Gastrocnemius medialis (tissue), 4 donors: ENCODE measurements around the gene ST3GAL2. TPM values are rescaled to one million over a fixed set of nuclear protein-coding genes. Genes with fewer than 3 reads are reported as not detected.

Experiments
- ATAC-seq, 2 donors: fragments of 150-250 bp; one replicate each; pipeline ENCODE4 v1.9.1; 2016
- DNase-seq, 2 donors: peaks; one replicate each; pipeline ENCODE4 v3.0.0-alpha.2; 2019
- H3K27ac ChIP-seq, 4 donors: fragments of 200-600 bp; sonication (generic); 1 replicate in 1 of 4; 2 replicates in 3 of 4; pipeline ENCODE4 v1.5.1; 2016 to 2018; ENCODE audit warnings: mild to moderate bottlenecking in 2 of 4, moderate library complexity in 1 of 4
- H3K27me3 ChIP-seq, 3 donors: fragments of 200-600 bp; sonication (generic) in 2 of 3; 1 replicate in 1 of 3; 2 replicates in 2 of 3; pipeline versions ENCODE4 v1.5.1 to v1.6.0; 2016 to 2019; ENCODE audit warnings: mild to moderate bottlenecking in 1 of 3, moderate library complexity in 1 of 3
- H3K36me3 ChIP-seq, 2 donors: fragments of 200-600 bp; sonication (generic) in 1 of 2; one replicate each; pipeline ENCODE4 v1.5.1; 2017 to 2018
- H3K4me1 ChIP-seq, 2 donors: fragments of 200-600 bp; sonication (generic) in 1 of 2; one replicate each; pipeline ENCODE4 v1.5.1; 2016 to 2017; ENCODE audit warnings: mild to moderate bottlenecking in 2 of 2
- H3K4me3 ChIP-seq, 4 donors: fragments of 200-600 bp; sonication (generic) in 3 of 4; 1 replicate in 1 of 4; 2 replicates in 3 of 4; pipeline ENCODE4 v1.5.1; 2016 to 2019; ENCODE audit warnings: mild to moderate bottlenecking in 2 of 4
- H3K9me3 ChIP-seq, 3 donors: fragments of 200-600 bp; sonication (generic) in 2 of 3; 1 replicate in 1 of 3; 2 replicates in 2 of 3; pipeline ENCODE4 v1.5.1; 2016 to 2019
- CTCF ChIP-seq, 5 experiments: fragments of 450-650 bp in 3 of 5; fragments of 200-600 bp in 2 of 5; sonication (generic) in 2 of 5; IDR thresholded peaks in 4 of 5; conservative IDR thresholded peaks in 1 of 5; 1 replicate in 4 of 5; 2 replicates in 1 of 5; pipeline ENCODE4 v1.5.1; 2016 to 2019; ENCODE audit warnings: antibody characterized with exemption in 5 of 5, mild to moderate bottlenecking in 3 of 5, moderate library complexity in 3 of 5
- POLR2A ChIP-seq, 2 donors: fragments of 450-650 bp; IDR thresholded peaks; one replicate each; pipeline ENCODE4 v1.6.1; 2017; ENCODE audit warnings: antibody characterized with exemption in 2 of 2, mild to moderate bottlenecking in 2 of 2, moderate library complexity in 2 of 2
- in situ Hi-C, 4 donors: fragments of 200-750 bp; cut with MboI; loops; one replicate each; pipeline versions ENCODE4 v1.15.0 to v1.8.0; 2017; ENCODE audit warnings: low sequenced_read_pairs in 4 of 4
- intact Hi-C: fragments of 100-400 bp; cut with DNase I; formaldehyde crosslinking; loops from one replicate; pipeline ENCODE4 v1.15.1; 2023; ENCODE audit warnings: low total_unique reads
- total RNA-seq, 4 donors: library from RNA; depleted of rRNA; stranded (reverse); fragments of >200 nt; gene quantifications; one replicate each; pipeline versions ENCODE4 v1.1.0 to v1.2.3, GENCODE V29; 2016

The ST3GAL2 gene
- total RNA-seq, 4 donors from 2014 or later: 12.8 to 27.7 (median 22.1) TPM

- H3K27ac ChIP-seq: peak overlapping the region in 1 of 4 donors; percentile 10
- H3K27me3 ChIP-seq: no peaks in the 10 kb centered on the region
- H3K9me3 ChIP-seq: no peaks in the 10 kb centered on the region
- intact Hi-C loops (no loop called here), in situ Hi-C loops (no loop called here)
- TF ChIP-seq CTCF (IDR thresholded peaks at IDR 0.05 in 4 of 5, conservative IDR thresholded peaks at IDR 0.05 in 1 of 5) (no peak), POLR2A (IDR thresholded peaks at IDR 0.05) (no peak)
- no peak for DNase-seq
- peaks cover 59 to 65% of the 10 kb centered on the region in 2 donors for H3K4me1 ChIP-seq
- no peak for ATAC-seq
- no peak overlapping the region for H3K4me3 ChIP-seq
- no peaks in the 10 kb centered on the region for H3K36me3 ChIP-seq
Observed at GRCh38 chr16:70421014-70421413, 17.9 kb downstream of the ST3GAL2 start.

- Histone ChIP-seq H3K27ac (peak overlapping the region in 3 of 4 donors; percentile 16 to 33 (median 22)), H3K4me3 (no peak overlapping the region), H3K9me3 (no peaks in the 10 kb centered on the region), H3K27me3 (no peaks in the 10 kb centered on the region), H3K4me1 (peaks cover 63 to 77% of the 10 kb centered on the region in 2 donors), H3K36me3 (no peaks in the 10 kb centered on the region)
- TF ChIP-seq CTCF (IDR thresholded peaks at IDR 0.05 in 4 of 5, conservative IDR thresholded peaks at IDR 0.05 in 1 of 5): no peak
- no peak for TF ChIP-seq POLR2A (IDR thresholded peaks at IDR 0.05)
- in situ Hi-C loops (no loop called here), intact Hi-C loops (no loop called here)
- ATAC-seq (no peak), DNase-seq (no peak)
Observed at GRCh38 chr16:70419384-70420327, 19.2 kb downstream of the ST3GAL2 start.

GRCh38 chr16:70418993-70419318 lies 19.9 kb downstream of the ST3GAL2 start:
- Histone ChIP-seq H3K9me3 (no peaks in the 10 kb centered on the region), H3K27ac (peak overlapping the region in 1 of 4 donors; percentile 16), H3K4me1 (peaks cover 63 to 77% of the 10 kb centered on the region in 2 donors), H3K36me3 (no peaks in the 10 kb centered on the region), H3K4me3 (no peak overlapping the region), H3K27me3 (no peaks in the 10 kb centered on the region)
- ATAC-seq (no peak), DNase-seq (no peak)
- TF ChIP-seq CTCF (IDR thresholded peaks at IDR 0.05 in 4 of 5, conservative IDR thresholded peaks at IDR 0.05 in 1 of 5): no peak
- no peak for TF ChIP-seq POLR2A (IDR thresholded peaks at IDR 0.05)
- in situ Hi-C loops (no loop called here), intact Hi-C loops (no loop called here)

GRCh38 chr16:70418274-70418992 lies 20.5 kb downstream of the ST3GAL2 start:
- in situ Hi-C loops (no loop called here), intact Hi-C loops (no loop called here)
- peaks cover 63 to 77% of the 10 kb centered on the region in 2 donors for H3K4me1 ChIP-seq
- ATAC-seq (no peak), DNase-seq (no peak)
- H3K9me3 ChIP-seq: no peaks in the 10 kb centered on the region
- H3K4me3 ChIP-seq: no peak overlapping the region
- H3K36me3 ChIP-seq: no peaks in the 10 kb centered on the region
- no peaks in the 10 kb centered on the region for H3K27me3 ChIP-seq
- TF ChIP-seq POLR2A (IDR thresholded peaks at IDR 0.05): no peak
- no peak for TF ChIP-seq CTCF (IDR thresholded peaks at IDR 0.05 in 4 of 5, conservative IDR thresholded peaks at IDR 0.05 in 1 of 5)
- no peak overlapping the region for H3K27ac ChIP-seq
